Type B pancreatic cell (in vitro differentiated cells): ENCODE measurements around the gene EDARADD. TPM values are rescaled to one million over a fixed set of nuclear protein-coding genes. Genes with fewer than 3 reads are reported as not detected.

Experiments
- DNase-seq: peaks from one replicate; pipeline ENCODE4 v3.0.0; 2021; ENCODE audit warnings: mixed read lengths; ENCODE audit not compliant: unreplicated experiment; ENCODE audit errors: extremely low spot score
- H3K27ac Mint-ChIP-seq: 2 replicates; pipeline ENCODE4 v1.8.0; 2021; ENCODE audit warnings: mild to moderate bottlenecking, mixed read lengths
- H3K27me3 Mint-ChIP-seq: 2 replicates; pipeline ENCODE4 v1.8.0; 2021; ENCODE audit warnings: mixed read lengths
- H3K36me3 Mint-ChIP-seq: 2 replicates; pipeline ENCODE4 v1.8.0; 2021; ENCODE audit warnings: mixed read lengths
- H3K4me1 Mint-ChIP-seq: one replicate; pipeline ENCODE4 v1.8.0; 2021; ENCODE audit warnings: mixed read lengths; ENCODE audit not compliant: unreplicated experiment
- H3K4me3 Mint-ChIP-seq: 2 replicates; pipeline ENCODE4 v1.8.0; 2021; ENCODE audit warnings: mild to moderate bottlenecking, mixed read lengths
- H3K9me3 Mint-ChIP-seq: 2 replicates; pipeline ENCODE4 v1.8.0; 2021; ENCODE audit warnings: mixed read lengths
- CTCF ChIP-seq: fragments of 200-600 bp; sonication (generic); conservative IDR thresholded peaks from 2 replicates; pipeline ENCODE4 v1.5.0; 2021; ENCODE audit warnings: antibody characterized with exemption, mild to moderate bottlenecking
- total RNA-seq: library from RNA; stranded (reverse); gene quantifications from 2 replicates; pipeline ENCODE4 v1.2.1, GENCODE V29; 2021; ENCODE audit warnings: low replicate concordance

The EDARADD gene
- total RNA-seq, 1 donor from 2014 or later, result 14.8 TPM

- Mint-ChIP-seq H3K27ac (peak overlapping the region; percentile 9), H3K9me3 (no peaks in the 10 kb centered on the region)
Measured at GRCh38 chr1:236530286-236530685, 136.2 kb downstream of the EDARADD start.

GRCh38 chr1:236530959-236531358 lies 136.9 kb downstream of the EDARADD start:
- H3K36me3 Mint-ChIP-seq, result peaks cover 21% of the 10 kb centered on the region
- no peak for DNase-seq
- peaks cover 11% of the 10 kb centered on the region for H3K4me1 Mint-ChIP-seq
- H3K4me3 Mint-ChIP-seq, result no peak overlapping the region
- TF ChIP-seq CTCF, result no peak
- H3K27me3 Mint-ChIP-seq, result no peaks in the 10 kb centered on the region
- H3K27ac Mint-ChIP-seq, result no peak overlapping the region
- H3K9me3 Mint-ChIP-seq, result no peaks in the 10 kb centered on the region

More at GRCh38 chr1:236530286-236530685, 136.2 kb downstream of the EDARADD start:
- no peak for TF ChIP-seq CTCF
- Mint-ChIP-seq H3K36me3 (peaks cover 22% of the 10 kb centered on the region), H3K4me3 (no peak overlapping the region), H3K27me3 (no peaks in the 10 kb centered on the region), H3K4me1 (peaks cover 5% of the 10 kb centered on the region)
- no peak for DNase-seq

- DNase-seq, result no peak
- H3K27ac Mint-ChIP-seq, result no peak overlapping the region
Measured at GRCh38 chr1:236532850-236533249, 138.8 kb downstream of the EDARADD start.

GRCh38 chr1:236534151-236534651 lies 140.1 kb downstream of the EDARADD start:
- H3K4me3 Mint-ChIP-seq, result no peak overlapping the region
- no peak for DNase-seq
- peaks cover 16% of the 10 kb centered on the region for H3K4me1 Mint-ChIP-seq
- H3K36me3 Mint-ChIP-seq, result peaks cover 14% of the 10 kb centered on the region
- no peak overlapping the region for H3K27ac Mint-ChIP-seq
- no peak for TF ChIP-seq CTCF
- no peaks in the 10 kb centered on the region for H3K27me3 Mint-ChIP-seq
- H3K9me3 Mint-ChIP-seq, result no peaks in the 10 kb centered on the region

More at GRCh38 chr1:236532850-236533249, 138.8 kb downstream of the EDARADD start:
- no peak overlapping the region for H3K4me3 Mint-ChIP-seq
- no peaks in the 10 kb centered on the region for H3K27me3 Mint-ChIP-seq
- peaks cover 14% of the 10 kb centered on the region for H3K36me3 Mint-ChIP-seq
- no peaks in the 10 kb centered on the region for H3K9me3 Mint-ChIP-seq
- no peak for TF ChIP-seq CTCF
- peaks cover 16% of the 10 kb centered on the region for H3K4me1 Mint-ChIP-seq

Other genes starting within 250 kb of the EDARADD start
- 33.0 and 43.5 TPM in 2 replicates for gene ERO1B, start 112.3 kb upstream of the EDARADD start, total RNA-seq
- 42.4 and 87.4 TPM in 2 replicates for gene LGALS8, start 129.7 kb downstream of the EDARADD start, total RNA-seq
- 43.5 and 51.5 TPM in 2 replicates for gene HEATR1, start 210.2 kb downstream of the EDARADD start, total RNA-seq